ENCODE results near the gene ACSL6.

The ACSL6 gene

DNA sequence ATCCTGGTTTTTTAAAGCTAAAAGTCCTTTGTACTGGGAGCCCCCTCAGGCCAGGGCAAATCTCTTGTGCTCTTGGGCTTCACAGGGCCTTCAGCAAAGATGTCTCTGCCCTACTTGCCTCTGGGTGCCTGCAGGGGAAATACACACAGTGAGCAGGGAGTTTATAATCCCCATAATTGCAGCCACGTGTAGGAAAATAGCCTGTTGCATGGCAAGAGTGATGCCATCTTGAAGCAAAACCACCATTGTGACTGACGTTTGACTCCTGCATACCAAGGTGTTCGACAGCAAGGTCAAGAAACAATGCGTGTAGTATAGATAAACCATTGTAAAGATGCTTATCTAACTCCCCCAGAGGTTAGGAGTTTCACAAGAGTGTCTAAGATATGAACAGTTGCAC lies 37.6 kb upstream of the ACSL6 start:
- TF ChIP-seq, protein P1, sequence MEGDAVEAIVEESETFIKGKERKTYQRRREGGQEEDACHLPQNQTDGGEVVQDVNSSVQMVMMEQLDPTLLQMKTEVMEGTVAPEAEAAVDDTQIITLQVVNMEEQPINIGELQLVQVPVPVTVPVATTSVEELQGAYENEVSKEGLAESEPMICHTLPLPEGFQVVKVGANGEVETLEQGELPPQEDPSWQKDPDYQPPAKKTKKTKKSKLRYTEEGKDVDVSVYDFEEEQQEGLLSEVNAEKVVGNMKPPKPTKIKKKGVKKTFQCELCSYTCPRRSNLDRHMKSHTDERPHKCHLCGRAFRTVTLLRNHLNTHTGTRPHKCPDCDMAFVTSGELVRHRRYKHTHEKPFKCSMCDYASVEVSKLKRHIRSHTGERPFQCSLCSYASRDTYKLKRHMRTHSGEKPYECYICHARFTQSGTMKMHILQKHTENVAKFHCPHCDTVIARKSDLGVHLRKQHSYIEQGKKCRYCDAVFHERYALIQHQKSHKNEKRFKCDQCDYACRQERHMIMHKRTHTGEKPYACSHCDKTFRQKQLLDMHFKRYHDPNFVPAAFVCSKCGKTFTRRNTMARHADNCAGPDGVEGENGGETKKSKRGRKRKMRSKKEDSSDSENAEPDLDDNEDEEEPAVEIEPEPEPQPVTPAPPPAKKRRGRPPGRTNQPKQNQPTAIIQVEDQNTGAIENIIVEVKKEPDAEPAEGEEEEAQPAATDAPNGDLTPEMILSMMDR (IDR thresholded peaks at IDR 0.05; ENCODE audit: control insufficient read depth, insufficient read depth, low read depth, low read length, missing control alignments): no peak
- no peak overlapping the region for H3K4me3 ChIP-seq (ENCODE audit: control insufficient read depth, low read depth, low read length)
- DNase-seq (ENCODE audit: low read depth): no peak

DNA sequence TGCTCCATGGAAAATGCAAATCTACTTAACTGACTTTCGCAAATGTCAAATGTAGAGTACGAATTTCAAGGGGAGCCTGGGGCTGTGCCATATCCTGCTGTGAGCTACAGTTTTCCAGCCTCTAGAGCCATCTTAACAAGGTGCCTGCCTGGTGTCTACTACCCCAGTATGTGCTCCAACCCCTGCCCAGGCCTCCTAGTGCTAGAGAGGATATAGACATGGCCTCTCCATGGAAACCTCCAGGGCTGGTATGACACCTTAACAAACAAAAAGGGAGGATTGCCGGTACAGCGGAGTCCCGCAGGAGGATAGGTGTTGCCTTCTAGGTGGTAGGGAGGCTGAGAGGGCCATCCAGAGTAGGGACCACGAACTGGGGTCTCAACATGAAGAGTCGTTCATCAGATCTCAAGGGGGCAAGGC lies 35.4 kb upstream of the ACSL6 start:
- no peak overlapping the region for H3K4me3 ChIP-seq (ENCODE audit: control insufficient read depth, low read depth, low read length)
- TF ChIP-seq, protein P1 (IDR thresholded peaks at IDR 0.05; ENCODE audit: control insufficient read depth, insufficient read depth, low read depth, low read length, missing control alignments): no peak

DNA sequence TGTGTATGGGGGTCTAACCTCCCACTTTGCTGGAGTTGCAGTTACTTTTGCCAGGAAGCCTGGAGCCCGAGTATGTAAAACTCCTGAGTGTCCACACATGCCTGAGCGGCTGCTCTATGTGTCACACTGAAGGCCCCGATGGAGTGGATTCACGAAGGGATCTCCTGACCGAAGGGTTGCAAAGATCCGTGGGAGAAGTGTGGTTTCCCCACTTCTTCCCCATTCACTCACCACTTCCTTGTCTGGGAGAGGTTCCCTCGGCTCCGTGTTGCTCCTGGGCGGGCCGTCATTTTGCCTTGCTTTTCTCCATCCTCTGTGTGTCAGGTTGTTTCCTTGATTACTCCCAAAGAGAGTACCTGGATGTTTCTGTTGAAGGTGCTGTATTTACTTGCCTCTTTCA lies 32.7 kb upstream of the ACSL6 start:
- no peak for DNase-seq (ENCODE audit: low read depth)
- TF ChIP-seq, protein P1 (IDR thresholded peaks at IDR 0.05; ENCODE audit: control insufficient read depth, insufficient read depth, low read depth, low read length, missing control alignments): no peak
- no peak overlapping the region for H3K4me3 ChIP-seq (ENCODE audit: control insufficient read depth, low read depth, low read length)

More for the DNA sequence above, 35.4 kb upstream of the ACSL6 start:
- DNase-seq (ENCODE audit: low read depth): no peak

DNA sequence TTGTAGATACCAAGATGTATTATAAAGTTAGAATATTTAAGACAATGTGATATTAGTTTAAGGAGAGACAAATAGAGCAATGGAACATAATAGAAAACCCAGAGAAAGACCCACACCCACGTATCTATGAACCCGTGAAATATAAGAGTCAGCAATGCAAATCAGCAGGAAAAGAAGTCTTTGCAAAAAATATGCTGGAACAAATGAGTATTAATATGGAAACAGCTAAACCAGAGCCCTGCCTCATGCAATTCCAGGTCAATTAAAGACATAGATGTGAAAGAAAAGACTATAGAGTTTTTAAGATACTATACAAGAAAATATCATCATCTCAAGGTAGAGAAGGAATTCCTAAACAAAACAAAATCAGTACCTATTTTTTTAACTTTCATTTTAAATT lies 25.9 kb upstream of the ACSL6 start:
- TF ChIP-seq, protein P1 (IDR thresholded peaks at IDR 0.05; ENCODE audit: control insufficient read depth, insufficient read depth, low read depth, low read length, missing control alignments): no peak
- DNase-seq (ENCODE audit: low read depth): no peak

DNA sequence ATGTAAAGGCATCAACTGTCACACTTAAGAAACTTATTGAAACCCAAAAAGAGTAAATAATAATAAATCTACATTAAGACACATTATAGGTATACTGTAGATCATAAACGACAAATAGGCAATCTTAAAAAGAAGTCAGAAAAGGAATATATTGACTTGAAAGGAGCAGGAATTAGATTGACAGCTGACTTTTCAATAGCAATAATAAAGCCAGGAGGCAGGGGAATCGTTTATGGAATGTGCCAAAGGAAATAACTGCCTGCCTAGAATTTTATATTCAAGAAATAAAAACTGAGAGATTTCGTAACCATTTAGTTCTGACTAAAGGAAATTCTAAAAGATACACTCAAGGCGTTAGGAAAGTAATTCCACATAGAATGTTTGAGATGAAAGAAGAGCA lies 21.7 kb upstream of the ACSL6 start:
- no peak overlapping the region for H3K4me3 ChIP-seq (ENCODE audit: control insufficient read depth, low read depth, low read length)
- TF ChIP-seq, protein P1 (IDR thresholded peaks at IDR 0.05; ENCODE audit: control insufficient read depth, insufficient read depth, low read depth, low read length, missing control alignments): no peak
- no peak for DNase-seq (ENCODE audit: low read depth)

More for the DNA sequence above, 25.9 kb upstream of the ACSL6 start:
- H3K4me3 ChIP-seq (ENCODE audit: control insufficient read depth, low read depth, low read length): no peak overlapping the region

DNA sequence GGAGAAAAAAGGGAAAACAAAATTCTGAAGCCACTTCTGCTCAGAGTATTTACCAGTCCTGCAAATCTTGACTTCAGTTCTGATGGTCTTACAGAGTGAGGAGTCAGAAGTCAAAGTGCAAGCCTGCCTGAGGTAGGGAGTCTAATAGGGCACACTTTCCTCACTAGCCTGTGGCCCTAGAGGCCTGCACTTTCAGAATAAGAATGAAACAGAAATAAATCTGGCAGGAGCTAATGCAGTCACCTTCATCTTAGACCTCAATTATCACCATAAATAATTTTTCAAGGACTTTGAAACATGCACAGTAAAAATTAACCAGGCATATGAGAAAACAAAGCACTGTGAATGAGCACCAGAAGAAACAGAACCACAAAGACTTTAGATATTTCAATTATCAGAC lies 20.7 kb upstream of the ACSL6 start:
- no peak overlapping the region for H3K4me3 ChIP-seq (ENCODE audit: control insufficient read depth, low read depth, low read length)
- TF ChIP-seq, protein P1 (IDR thresholded peaks at IDR 0.05; ENCODE audit: control insufficient read depth, insufficient read depth, low read depth, low read length, missing control alignments): no peak
- no peak for DNase-seq (ENCODE audit: low read depth)

DNA sequence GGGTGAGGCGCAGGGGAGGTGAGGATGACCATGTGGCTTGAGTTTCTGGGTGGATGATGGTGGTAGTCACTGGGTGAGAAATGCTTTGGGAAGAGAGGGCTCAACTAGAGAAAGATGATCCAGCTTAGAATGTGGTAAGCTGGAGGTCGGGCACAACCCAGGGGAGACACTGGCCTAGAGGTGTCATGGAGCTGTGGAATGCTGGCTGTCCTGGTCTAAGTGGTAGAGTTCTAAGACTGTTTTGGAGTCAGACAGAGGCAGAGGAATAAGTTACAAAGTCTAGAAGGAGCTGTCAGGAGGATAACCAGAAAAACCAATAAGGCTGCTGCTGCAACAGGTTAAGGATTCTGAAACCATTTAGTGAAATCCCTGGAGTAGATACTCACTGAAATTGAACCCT lies 19.2 kb upstream of the ACSL6 start:
- DNase-seq (ENCODE audit: low read depth): no peak
- no peak overlapping the region for H3K4me3 ChIP-seq (ENCODE audit: control insufficient read depth, low read depth, low read length)
- TF ChIP-seq, protein P1 (IDR thresholded peaks at IDR 0.05; ENCODE audit: control insufficient read depth, insufficient read depth, low read depth, low read length, missing control alignments): no peak
